Left cardiac atrium (tissue), 4 donors: ENCODE results near the gene C8A. TPM values are rescaled to one million over a fixed set of nuclear protein-coding genes. Genes with fewer than 3 reads are reported as not detected.
A peak's percentile ranks its signal among the peaks of the same experiment; 100 is the strongest.

Source experiments
- ATAC-seq, 2 donors: fragments of 200-7000 bp; cut with Tn5 transposase; one replicate each; pipeline ENCODE4 v1.9.1; 2020; ENCODE audit warnings: mild to moderate bottlenecking in 2 of 2, moderate library complexity in 2 of 2
- DNase-seq: peaks from one replicate; pipeline ENCODE4 v3.0.0-alpha.2; 2020
- intact Hi-C, 2 donors: fragments of 100-400 bp; cut with DNase I; formaldehyde crosslinking; loops; one replicate each; pipeline versions ENCODE4 v1.14.1 to v1.15.1; 2022 to 2023
- long read RNA-seq: library from polyadenylated mRNA; unstranded; transcript quantifications from one replicate; pipeline ENCODE4 v2.0.0, GENCODE V29; 2021
- total RNA-seq, 2 donors: library from RNA; stranded (reverse); fragmentation: NEBNext Ultra II Directional; extraction: Animal tissue kit (Norgen Biotek cat#: 25700); gene quantifications; one replicate each; pipeline ENCODE4 v1.2.1, GENCODE V29; 2021
- donor health status: DM: no; HTN: yes; CAD: no.
- donor health status: DM: no; HTN: yes; CAD: no; lungs with severe emphysema.
- donor health status: DM: yes; HTN: yes; CAD: no.
- donor health status: Dilated cardiomyopathy.

The C8A gene
- not detected for total RNA-seq
- long read RNA-seq = 0 reads

DNA sequence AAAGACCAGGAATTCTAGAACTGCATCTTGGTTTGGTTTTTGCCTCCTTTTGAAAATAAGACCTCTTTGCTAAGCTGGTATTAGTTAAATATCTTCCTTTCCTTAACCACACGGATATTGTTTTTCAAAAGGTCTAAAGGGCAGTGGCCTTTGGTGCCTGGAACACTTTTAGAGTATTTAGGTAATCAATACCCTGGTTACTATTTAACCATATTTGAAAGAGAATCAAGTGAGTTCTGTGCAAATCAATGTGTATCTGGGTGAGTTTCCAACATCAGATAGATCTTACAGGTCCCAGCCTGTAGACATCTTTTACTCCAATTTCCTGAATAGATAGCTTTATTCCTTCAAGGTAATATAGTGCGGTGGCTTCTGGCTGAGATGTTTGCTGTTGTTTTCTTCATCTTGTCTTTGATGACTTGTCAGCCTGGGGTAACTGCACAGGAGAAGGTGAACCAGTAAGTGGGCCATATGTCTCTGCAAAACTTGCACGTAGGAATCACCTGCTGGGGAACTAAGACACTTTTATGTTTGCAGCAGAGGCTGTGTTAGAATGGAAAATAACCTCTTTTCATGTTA lies at the start of gene C8A:
Gene C8A, plus strand, starts transcription at position 277 of the 579 bp plus-strand sequence. Its CDS starts 105 bp downstream, at position 382.
- no peak for ATAC-seq
- no peak for DNase-seq
- intact Hi-C loops = no loop called here

DNA sequence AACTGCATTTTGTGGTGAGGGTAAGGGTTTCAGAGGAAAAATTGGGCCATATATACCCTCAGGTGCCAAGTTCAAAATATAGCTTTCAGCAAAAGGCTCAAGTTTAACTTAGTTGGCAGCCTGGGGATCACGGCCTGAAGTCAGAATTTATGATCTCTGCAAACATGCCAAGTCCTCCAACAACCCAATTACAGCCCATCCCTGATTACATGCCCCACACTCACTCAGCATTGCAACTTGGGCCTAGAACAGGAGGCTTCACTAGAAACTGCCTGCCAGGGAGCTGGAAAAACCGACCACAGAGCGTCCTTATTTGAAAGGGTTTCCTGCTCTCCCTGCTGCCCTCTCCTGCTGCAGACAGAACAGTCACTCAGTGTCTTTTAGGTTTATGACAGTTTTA lies 47.8 kb upstream of the C8A start:
- intact Hi-C loops = no loop called here
- ATAC-seq = peak in 1 of 2 donors; percentile 42

DNA sequence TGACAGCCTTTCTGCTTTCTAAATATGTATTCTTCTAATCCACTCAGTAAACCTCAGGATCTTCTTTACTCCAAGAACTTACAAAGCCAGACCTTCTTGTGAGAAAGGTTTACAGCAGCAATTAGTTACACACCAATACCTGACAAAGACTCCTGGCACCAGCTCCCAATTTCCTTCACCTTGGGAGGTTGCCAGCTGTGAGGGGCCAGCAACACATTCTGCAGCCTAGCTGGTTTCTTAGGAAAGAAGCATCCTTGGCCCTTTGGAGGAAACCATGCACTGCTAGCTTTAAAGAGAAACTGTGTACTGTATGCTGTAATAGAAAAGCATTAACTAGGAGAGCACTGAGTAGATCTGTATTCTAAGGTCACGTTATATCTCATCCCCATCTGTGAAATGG lies 46.2 kb upstream of the C8A start:
- no peak for DNase-seq
- intact Hi-C loops = no loop called here

More for the DNA sequence above, 47.8 kb upstream of the C8A start:
- no peak for DNase-seq

DNA sequence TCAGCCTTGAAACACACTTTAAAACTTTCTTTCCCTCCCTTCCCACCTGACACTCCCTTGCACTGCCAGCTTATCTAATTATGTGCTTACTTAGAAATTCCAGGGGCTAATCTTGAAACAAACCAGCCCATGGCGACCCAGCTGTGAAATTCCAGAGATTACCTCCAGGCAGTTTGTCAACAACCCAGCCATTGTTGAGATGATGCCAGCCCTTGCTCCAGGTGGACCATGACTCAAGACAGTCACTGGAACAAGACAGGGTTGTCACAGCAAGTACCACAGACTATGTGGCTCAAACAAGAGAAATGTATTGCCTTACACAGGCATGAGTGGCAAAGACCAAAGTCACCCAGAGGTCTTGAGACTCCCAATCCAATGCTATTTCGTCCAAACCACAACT lies 43.3 kb upstream of the C8A start:
- intact Hi-C loops = no loop called here
- ATAC-seq = peak; percentile 36 to 63
- DNase-seq = no peak

More for the DNA sequence above, 46.2 kb upstream of the C8A start:
- ATAC-seq = no peak

DNA sequence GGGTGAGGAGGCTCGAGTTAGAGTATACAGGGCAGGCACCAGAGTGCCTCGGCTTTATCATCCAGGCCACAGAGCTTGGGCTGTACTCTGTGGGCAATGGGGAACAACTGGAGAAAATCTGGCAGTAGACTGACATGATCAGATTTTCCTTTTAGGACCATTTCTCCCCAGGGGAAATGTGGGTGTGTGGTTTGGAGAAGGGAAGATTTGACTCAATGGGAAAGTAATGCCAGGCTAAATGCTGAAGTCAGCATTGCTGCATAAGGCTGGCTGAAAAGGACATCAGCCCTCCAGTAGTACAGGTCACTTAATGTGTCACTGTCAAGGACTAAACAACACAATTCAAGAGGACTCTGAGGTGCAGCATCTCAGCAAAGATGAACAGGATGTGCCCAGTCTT lies 40.4 kb upstream of the C8A start:
- DNase-seq (no peak), ATAC-seq (no peak)
- intact Hi-C loops = no loop called here

DNA sequence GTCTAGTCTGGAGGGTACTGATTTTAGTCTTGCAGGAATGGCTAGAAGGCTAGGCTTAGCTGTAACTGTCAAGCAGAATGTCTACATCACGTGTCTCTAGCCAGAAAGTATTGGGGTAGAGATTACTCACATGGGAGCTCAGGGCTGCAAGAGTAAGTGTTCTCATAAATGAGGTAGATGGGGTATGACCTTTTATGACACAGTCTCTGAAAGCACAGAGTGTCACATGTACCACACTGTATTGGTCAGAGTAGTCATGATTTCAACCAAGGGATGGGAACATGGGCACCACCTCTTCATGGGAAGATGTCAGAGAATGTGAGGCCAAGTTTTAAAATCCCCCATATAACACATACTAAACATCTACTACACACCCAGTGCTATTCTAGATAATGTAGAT lies 38.3 kb upstream of the C8A start:
- no peak for ATAC-seq
- no peak for DNase-seq
- intact Hi-C loops = loop anchor here in 1 of 2 donors (5.0 kb wide), 1 partner anchor 1534 kb away; no protein-coding TSS in a partner anchor

DNA sequence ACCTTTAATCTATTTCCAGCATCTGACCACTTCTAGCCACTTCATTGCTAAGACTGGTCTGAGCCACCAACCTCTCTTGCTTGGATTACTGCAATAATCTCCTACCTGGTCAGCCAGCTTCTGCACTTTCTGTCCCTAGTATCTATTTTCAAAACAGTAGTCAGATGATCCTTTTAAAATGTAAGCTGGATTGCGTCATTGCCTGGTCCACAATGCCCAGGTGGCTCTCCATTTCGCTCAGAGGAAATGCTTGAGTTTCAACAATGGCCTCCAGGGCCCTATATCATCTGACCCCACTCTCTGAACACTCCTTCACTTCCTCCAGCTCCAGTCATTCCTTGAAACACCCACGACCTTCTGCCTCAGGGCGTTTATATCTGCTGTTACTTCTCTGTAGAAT lies 37.7 kb upstream of the C8A start:
- no peak for DNase-seq

DNA sequence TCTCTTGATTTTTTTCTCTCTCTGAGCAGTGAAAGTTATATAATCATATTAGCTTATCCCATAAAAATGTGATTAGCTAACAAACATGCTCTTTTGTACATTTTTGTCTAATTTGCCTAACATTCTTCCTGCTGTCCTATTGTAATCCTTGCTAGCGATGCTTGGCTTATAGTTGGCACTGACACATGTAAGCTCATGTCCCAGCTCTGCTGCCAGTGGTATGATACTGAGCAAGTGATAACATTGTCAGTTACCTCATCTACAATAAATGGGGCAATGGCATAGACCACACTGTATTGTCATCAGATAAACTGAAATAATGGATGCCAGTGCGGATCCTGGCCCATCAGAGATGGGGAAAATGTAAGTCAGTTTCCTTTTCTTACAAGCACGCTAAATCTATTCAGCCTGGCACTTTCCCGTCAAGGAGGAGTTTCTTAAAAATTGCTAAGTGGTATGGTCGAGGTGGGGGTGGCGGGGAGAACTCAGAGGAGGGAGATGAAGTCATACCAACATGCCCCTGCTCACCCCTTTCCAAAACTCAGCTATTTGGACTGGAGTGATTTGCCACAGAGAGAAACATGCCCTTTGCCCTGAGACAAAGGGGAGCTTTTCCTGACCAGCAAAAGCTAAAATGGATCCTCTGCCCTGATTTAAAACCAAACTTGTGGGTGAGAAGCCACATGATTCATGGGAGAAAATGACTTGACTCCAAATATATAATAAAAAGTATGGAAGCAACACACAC lies 36.7 kb upstream of the C8A start:
- DNase-seq = no peak
- intact Hi-C loops = loop anchor here in 1 of 2 donors (5.0 kb wide), 1 partner anchor 1536 kb away; no protein-coding TSS in a partner anchor
- peak in 1 of 2 donors; percentile 26 for ATAC-seq

More for the DNA sequence above, 37.7 kb upstream of the C8A start:
- ATAC-seq = no peak
- intact Hi-C loops = loop anchor here in 1 of 2 donors (5.0 kb wide), 1 partner anchor 1535 kb away; no protein-coding TSS in a partner anchor

DNA sequence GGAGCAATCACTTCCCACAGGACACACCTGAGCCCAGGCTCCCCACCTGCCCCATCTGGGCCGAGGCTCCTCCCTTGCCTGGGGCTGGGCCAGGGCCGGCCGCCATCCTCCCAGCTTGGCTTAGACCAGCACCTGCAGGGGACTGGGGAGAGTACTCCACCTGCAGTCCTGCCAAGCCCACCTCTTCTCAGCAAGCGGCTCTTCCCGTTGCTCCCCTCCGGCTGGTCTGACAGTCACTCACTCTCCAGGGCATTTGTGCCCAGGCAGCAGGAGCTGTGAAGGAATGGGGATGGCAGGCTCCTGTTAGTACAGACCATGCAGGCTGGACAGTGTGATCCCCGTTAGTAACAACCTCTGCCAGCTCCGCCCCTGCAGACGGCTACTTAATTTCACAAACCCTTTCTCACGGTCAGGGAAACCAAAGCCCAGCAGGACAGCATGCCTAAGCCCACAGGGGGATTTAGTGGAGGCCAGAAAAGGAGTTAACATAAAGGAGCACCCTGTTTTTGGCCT lies 35.2 kb upstream of the C8A start, which contains the start of gene FYB2:
Gene FYB2, minus strand, starts transcription at position 18 of the 513 bp plus-strand sequence. CDS start 114 bp downstream, outside the sequence.
- DNase-seq (peak; percentile 24), ATAC-seq (peak; percentile 19 to 22)
- intact Hi-C loops = loop anchor here in 1 of 2 donors (5.0 kb wide), 1 partner anchor 1537 kb away; no protein-coding TSS in a partner anchor

DNA sequence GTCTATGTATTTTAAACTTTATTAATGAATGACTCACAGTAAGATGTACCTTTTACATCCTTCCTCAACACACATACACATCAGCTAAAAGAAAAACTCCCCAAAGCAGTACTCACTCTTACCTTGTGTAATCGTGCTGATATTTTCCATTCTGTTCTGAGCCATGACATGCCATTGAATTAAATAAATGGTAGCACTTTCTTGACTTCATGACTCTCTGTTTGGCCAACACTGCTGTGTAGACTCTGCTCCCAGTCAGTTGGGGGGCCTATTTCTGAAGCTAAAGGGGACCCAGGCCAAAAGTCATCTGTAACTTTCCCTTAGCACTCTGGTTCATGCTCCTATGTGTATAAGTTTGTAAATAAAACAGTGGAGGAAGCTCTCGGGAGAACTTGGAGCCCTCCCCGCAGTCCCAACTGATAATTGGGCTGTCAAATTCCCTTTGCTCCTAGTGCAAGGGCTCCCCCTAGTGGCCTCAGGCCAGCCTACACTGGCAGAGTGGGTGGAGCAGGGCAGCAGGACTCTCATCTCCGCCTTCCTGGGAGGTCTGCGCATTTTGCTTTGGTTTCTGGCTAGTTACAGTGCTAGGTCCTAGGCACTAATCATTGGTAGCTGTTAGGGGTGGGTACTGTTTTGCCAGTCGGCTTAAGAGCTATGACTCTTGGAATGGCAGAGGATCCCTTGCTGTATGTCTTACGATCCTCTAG lies 33.7 kb upstream of the C8A start:
- intact Hi-C loops = loop anchor here in 1 of 2 donors (5.0 kb wide), 1 partner anchor 64 kb away; no protein-coding TSS in a partner anchor
- ATAC-seq (peak; percentile 83 to 84), DNase-seq (peak; percentile 85)

DNA sequence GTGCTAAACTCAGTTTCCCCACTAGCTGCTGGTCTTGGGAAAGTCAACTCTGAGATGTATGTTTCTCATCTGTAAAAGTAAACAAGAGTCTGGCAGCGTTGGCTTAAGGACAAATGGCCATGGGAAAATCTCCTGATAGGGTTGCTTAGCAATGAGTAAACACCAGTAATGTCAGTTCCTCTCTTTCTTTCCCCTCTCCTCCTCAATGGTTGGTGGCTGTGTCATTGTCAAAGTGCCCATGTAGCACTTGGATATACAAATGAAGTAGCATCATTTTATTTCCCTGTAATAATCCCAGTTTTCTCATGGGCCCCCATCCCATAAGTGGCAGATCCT lies 33.2 kb upstream of the C8A start:
- no peak for ATAC-seq
- intact Hi-C loops = loop anchor here in 1 of 2 donors (5.0 kb wide), 1 partner anchor 64 kb away; no protein-coding TSS in a partner anchor
- DNase-seq = no peak

DNA sequence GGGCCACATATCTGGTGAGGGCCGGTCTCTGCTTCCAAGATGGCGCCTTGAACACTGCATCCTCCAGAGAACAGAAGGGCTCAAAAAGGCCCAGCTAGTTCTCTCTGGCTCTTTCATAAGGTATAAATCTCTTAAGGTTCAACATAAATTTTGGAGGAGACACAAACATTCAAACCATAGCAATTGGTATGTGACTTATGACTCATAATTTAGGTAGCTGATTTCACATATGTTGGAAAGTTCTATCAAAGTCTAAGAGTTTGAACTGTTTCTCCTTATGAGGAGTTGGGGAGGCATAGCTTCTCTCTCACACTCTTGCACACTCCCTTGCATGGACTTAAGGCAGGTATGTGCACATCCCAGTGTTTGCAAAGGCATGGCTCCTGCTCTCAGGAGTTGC lies 30.3 kb upstream of the C8A start:
- ATAC-seq = no peak
- no peak for DNase-seq
- intact Hi-C loops = loop anchor here in 1 of 2 donors (5.0 kb wide), 1 partner anchor 67 kb away; no protein-coding TSS in a partner anchor

DNA sequence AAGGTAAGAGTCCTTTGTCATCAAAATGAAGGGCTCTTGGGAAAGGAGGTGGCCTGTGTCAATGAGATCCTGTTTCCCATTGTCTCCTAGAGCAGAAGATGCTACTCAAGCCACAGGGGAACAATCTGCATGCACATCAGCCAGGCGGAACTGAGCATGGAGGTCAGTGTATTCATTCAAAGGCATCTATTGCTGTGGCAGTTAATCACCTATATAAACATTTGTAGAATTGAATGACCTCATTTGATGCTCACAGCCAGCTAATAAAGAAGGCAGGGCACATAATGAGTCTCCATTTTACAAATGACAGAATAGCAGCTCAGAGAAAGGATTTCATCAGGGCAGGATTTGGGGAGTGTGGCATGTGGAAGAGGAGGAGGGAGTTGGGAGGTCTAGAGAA lies 29.7 kb upstream of the C8A start:
- intact Hi-C loops = loop anchor here in 1 of 2 donors (5.0 kb wide), 1 partner anchor 68 kb away; no protein-coding TSS in a partner anchor
- DNase-seq (no peak), ATAC-seq (no peak)

DNA sequence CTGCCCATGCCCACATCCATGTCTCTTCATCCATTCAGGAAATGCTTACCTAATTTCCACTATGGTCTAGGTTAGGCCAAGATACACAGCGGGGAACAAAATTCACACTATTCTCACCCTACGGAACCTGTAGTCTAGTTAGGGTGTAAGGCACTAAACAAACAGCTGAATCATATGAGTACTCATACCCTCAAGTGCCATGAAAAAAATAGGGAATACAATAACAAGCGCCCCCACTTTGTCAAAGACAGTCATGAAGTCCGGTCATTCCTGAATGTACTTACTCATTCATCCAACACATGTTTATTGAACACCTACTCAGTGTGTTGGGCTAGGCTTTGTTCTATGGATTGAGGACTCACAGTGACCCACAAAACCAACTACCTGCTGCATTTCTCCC lies 29.2 kb upstream of the C8A start:
- ATAC-seq = no peak
- DNase-seq = no peak
- intact Hi-C loops = no loop called here

DNA sequence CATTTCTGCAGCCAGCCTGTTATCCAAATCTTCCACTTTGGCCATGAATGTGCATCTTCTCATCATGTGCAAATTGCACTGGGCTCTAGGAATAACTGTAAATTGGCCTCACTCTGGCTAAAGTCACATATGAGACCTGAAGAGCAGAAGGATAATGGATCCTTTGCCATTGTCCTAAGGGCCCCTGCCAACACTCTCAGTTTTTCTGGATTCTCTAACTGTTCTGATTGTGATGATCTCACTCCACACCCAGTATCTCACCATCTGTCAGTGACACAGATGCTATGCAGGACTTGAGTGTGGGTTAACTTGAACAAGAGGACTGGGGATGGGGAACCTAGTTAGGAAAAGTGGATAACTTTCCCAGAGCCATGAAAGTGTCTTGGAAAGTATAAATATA lies 26.9 kb upstream of the C8A start:
- ATAC-seq = no peak

DNA sequence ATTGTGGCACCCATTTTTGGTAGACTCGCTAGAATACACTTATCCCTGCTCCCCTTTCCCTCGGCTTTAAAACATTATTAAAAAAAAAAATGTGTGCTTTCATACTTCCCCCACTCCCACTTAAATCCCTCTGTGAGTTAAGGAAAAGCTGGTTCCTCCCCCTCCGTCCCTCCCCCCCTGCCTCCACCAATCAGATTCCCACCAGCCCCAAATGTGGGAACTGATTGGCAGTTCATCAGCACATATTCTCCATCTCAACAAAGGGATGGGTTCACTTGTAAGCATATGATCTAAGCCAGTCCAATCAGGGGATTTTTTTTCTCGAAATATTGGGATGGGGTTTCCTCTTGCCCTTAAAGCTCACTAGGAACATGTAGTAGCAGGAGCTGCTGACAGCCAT lies 24.5 kb upstream of the C8A start:
- intact Hi-C loops = loop anchor here in 1 of 2 donors (5.0 to 10.0 kb wide), 4 partner anchors 245 to 1325 kb away; no protein-coding TSS in a partner anchor
- ATAC-seq = no peak
- DNase-seq = no peak

More for the DNA sequence above, 26.9 kb upstream of the C8A start:
- no peak for DNase-seq
- intact Hi-C loops = no loop called here

DNA sequence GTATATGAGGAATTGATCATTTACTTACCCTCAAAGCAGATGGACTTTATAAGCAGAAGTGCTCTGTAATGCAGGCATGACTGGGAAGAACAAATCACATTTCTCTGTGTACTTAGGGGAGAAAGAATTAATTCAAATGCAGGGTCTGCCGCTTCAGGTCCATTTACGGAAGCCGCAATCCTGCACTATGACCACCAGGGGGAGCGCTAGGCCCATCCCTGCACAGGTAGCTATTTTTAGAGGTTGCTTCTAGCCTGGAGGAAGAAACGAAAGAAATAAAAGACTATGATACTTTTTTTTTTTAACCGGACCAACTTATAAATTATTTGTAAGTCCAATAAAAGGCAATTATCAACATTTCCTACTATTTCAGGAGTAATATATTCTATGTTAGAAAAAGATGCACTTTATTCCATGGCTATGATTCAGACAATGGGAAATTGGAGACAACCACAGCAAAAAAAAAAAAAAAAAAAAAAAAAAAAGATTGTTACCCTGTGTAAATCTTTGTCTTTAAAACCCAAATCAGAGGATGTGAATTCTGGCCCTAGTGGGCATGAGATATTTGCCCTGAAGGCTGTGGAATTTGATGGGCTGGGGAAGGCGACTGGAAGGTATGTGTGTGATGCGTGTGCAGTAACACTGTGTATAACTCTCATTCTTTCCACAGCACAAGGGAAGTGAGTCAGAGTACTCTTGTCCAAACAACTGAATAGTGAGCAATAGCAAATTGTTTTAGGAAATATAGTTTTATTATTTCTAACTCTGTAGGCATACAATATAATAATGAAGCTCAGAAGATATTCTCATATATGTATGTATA lies 22.5 kb upstream of the C8A start:
- DNase-seq (peak; percentile 59), ATAC-seq (peak; percentile 77 to 90)
- intact Hi-C loops = loop anchor here in 1 of 2 donors (5.0 to 10.0 kb wide), 4 partner anchors 243 to 1323 kb away; no protein-coding TSS in a partner anchor

DNA sequence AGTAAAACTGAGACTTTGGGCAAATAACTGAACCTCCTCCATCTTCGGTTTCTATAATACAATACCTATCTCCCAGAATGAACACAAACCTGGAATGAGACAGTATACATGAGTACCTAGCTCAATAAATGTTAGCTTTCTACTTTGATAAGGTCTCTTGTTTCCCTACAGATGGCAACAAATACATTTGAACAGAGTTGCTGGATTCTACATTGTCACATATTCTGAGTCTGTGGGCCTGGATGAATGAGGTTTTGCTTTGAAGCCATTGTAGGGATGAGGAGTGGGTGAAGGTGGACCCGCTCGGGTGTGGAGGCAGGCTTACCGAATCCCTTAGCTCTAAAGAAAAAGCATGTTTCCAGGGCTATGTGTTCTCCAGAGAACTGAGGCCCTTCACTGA lies 21.5 kb upstream of the C8A start:
- ATAC-seq (no peak), DNase-seq (no peak)
- intact Hi-C loops = loop anchor here in 1 of 2 donors (5.0 to 10.0 kb wide), 4 partner anchors 242 to 1322 kb away; no protein-coding TSS in a partner anchor
